HL-60/S4 (cell line): ENCODE measurements around the gene WFIKKN1.

ENCODE experiments used
- in situ Hi-C: fragments of 300-500 bp; cut with MboI; formaldehyde crosslinking; loops from 2 replicates; pipeline ENCODE4 v1.14.3; 2022; ENCODE audit warnings: low sequenced_read_pairs

Gene WFIKKN1

GRCh38 chr16:635573-636205 is 4.9 kb downstream of the WFIKKN1 start:
- in situ Hi-C loops, result no loop called here

- in situ Hi-C loops, result no loop called here
Measured at GRCh38 chr16:636206-637080, 5.7 kb downstream of the WFIKKN1 start, which contains the start of gene METTL26. Gene METTL26 (minus strand): TSS chr16:636305. CDS start chr16:636290, 15 bp downstream.

- in situ Hi-C loops, result no loop called here
Measured at GRCh38 chr16:637081-638018, 6.6 kb downstream of the WFIKKN1 start.

DNA sequence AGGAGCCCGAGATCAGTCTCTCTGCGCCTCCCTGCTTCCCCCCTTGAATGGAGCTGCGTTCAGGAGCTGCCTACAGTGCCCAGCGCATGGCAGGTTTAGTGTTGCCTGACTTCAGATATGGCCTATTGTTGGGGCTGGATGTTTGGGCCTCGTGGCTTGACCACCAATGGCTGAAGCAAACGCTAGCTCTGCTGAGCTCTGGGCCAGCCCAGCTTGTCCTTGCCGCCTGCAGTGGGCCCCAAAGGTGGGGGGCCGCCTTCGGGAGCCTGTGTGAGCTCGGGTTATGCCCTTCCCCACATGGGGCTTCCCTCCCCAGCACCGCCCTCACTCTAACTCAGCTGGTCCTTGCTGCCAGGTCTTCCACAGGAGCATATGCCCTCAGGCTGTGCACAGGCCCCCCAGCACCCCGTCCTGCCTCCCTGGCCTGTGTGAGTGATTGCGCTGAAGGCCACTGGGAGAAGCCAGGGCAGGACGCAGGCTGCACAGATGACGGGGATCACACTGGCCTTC is 7.3 kb downstream of the WFIKKN1 start:
- in situ Hi-C loops, result no loop called here

- in situ Hi-C loops, result no loop called here
Measured at GRCh38 chr16:638836-639235, 8.1 kb downstream of the WFIKKN1 start.

DNA sequence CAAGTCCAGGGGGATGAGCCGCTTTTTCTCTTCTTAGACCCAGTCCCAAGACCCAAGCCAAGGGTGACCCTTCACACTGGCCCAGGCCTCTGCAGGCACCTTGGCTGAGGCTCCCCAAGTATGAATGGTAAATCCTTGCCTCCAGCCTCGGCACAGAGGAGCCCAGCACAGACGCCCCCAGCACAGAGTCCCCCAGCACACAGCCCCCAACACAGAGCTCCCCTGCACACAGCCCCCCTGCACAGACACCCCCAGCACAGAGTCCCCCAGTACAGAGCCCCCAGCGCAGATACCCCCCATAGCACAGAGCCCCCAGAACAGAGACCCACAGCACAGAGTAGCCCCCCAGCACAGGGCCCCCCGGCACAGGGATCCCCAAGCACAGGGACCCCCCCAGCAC is 9.8 kb downstream of the WFIKKN1 start:
- in situ Hi-C loops, result no loop called here

DNA sequence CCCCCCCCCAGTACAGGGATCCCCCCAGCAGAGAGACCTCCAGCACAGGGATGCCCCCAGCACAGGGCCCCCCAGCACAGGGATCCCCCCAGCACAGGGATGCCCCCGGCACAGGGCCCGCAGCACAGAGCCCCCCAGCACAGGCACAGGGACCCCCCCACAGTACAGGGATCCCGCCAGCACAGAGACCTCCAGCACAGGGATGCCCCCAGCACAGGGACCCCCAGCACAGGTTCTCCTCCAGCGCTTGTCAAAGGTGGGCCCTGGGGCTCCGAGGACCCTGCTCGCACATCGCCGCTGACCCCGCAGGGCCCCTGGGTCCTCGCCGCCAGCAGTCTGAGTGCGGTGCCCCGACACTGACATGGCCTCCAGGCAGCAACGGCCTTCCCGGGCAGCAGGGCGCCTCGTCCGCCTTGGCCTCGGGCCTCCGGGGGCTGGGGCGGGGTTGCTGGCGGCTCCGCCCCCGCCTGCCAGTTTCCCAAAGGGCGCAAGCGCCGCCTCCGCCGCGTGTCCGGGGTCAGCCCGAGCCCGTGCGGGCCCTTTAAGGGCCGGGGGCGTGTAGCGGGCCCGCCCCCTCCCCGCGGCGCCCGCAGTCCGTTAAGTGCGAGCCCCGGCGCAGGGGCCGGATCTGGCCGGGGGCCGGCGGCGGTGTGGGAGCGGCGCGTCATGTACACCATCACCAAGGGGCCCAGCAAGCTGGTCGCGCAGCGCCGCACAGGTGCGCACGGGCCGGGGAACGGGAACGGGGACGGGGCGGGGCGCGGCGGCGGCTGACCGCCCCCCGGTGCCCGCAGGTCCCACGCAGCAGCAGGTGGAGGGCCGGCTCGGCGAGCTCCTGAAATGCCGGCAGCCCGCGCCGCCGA is 10.8 kb downstream of the WFIKKN1 start, which contains the start of gene MCRIP2:
Gene MCRIP2 (plus strand): TSS at position 503 of the 863 bp plus-strand sequence. CDS start 164 bp downstream, at position 667.
- in situ Hi-C loops, result no loop called here

GRCh38 chr16:642189-643049 is 11.6 kb downstream of the WFIKKN1 start:
- in situ Hi-C loops, result no loop called here

DNA sequence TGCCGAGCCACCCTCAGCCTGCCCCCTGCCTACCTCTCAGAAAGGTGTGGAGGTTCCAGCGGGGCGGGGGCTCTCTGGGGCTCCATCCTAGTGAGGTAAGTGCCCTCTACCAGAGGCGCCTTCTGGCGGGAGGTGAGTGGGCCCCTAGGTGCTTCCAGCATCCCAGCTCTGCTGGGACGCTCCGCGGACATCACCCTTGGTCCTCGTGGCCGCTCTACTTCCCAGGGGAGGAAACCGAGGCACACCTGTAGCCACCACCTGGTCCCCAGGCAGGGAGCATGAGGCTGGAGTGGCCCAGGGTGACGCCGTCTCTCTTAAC is 12.2 kb downstream of the WFIKKN1 start:
- in situ Hi-C loops, result no loop called here

DNA sequence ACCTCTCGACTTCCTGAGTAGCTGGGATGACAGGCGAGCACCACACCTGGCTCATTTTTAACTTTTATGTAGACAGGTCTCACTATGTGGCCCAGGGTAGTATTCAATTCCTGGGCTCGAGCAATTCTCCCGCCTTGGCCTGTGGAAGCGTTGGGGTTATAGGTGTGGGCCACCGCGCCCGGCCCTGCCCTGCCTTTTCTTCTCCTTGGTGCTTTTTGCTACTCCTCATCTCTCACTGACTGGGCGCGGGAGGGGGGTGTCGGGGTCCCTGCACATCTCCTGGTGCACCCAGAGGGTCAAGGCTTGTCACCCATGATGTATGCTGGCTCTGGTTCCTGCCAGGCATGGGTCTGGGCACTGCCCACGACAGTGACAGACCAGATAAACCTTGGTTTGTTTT is 13.8 kb downstream of the WFIKKN1 start:
- in situ Hi-C loops, result no loop called here

- in situ Hi-C loops, result no loop called here
Measured at GRCh38 chr16:645852-646678, 15.3 kb downstream of the WFIKKN1 start.

DNA sequence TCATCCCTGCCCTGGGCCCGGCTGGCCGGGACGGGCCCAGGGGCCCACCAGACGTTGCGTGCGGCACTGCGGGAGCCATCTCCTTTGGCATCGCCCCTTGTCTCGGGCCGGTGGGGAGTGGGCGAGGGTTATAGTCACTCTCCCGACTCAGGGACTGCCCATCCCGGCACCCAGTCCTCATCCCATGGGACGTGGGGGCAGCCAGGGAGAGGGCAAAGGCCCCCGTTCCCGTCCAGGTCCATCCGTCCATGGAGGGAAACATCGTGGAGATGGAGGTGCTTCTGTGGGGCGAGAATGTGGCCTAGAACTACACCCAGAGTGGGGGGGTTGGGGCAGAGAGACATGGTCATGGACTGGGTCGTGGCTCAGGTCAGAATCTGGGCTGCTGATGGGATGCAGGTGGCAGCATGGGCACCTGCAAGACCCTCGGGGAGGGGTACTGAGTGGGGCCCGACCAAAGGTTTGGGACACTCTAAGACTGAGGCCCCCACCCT is 15.9 kb downstream of the WFIKKN1 start:
- in situ Hi-C loops, result no loop called here

DNA sequence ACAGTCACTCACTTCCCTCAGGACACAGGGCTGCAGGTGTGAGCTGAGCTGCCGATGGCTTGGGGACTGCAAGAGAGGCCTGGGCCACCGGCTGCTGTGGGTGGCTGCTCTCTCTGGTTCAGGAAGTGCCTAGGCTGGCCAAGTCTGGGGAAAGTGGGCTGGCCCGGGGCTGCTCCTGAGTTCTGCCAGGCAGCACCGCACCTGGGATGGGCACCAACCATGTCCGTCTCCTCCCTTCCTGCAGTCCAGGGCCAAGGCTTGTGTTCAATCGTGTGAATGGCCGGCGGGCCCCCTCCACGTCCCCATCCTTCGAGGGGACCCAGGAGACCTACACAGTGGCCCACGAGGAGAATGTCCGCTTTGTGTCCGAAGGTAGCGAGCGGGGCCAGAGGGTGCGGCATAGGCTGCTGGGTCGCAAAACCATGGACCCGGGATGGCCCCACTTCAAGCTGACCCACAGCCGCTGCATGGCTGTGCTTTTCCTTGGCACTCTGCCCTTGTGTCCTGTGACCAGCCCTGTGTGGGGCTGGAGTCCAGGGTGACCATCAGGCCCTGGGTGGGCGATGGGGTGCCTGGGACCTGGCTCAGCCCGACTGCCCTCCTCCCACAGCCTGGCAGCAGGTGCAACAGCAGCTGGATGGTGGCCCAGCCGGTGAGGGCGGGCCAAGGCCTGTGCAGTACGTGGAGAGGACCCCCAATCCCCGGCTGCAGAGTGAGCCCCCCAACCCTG is 16.6 kb downstream of the WFIKKN1 start:
- in situ Hi-C loops, result no loop called here

DNA sequence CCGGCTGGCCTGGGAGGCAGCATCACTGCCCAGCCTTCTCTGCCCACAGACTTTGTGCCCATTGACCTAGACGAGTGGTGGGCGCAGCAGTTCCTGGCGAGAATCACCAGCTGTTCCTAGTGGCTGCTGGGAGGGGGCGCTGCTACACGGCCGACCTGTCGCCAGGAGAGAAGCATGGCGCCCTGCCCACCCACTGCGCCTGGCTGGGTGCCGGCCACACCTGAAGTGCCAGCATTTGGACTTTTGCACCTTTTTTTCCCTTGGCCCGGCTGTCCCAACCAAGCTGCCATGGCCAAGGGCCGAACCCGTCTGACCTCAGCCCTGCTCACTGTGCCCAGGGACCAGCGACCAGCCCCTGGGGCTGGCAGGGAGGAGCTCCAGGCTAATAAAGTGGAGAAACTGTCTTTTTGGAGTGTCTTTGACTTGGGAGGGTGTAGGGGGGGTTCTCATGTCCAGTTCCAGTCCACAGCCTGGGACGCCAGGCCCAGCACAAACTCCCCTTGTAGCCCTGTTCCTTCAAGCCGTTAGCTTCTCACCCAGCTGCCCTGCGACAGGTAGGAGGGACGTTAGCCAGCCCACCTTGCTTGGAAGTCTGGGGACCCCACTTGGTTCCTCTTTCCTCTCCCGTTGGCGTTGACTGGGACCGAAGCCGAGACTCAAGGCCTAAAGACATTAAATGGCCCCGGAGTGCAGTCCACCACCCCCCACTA is 17.4 kb downstream of the WFIKKN1 start:
- in situ Hi-C loops, result no loop called here

DNA sequence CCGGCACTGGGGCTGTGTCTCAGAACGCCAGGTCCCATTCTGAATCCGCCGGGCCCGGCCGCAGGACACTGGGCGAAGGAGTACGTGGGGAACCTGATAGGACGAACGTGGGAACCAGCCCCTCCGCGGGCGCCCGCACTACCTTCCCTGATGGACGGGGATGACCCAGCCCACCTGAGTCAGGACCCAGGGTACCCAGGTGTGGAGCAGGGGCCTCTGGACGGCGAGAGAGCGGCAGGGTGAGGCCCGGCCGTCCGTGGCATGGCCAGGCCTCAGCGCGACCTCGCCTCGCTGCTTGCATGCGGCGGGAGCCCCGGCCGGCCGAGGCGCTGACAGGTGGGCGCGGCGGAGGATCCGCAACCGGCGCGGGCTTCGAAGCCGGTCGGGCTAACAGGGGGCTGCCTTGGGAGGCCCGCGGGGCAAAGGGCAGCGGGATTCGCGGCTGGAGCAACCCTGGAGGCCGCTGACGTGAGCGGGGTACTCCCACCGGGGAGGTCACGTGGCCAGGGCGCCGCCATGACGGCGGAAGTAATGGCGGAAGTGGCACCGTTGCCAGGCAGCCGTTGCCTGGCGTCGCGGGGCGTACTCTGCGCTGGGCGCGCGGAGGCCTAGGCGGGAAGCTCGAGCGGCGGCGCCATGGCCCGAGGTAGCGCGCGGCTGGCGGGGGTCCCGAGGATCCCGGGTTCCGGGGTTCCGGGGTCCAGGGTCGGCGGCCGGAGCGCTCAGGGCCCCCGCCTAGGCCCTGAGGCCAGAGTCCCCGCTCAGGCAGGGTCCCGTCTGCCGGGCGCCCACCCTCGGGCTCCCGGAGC is 18.2 kb downstream of the WFIKKN1 start, which contains the start of gene WDR90:
Gene WDR90 (plus strand): TSS at position 585 of the 809 bp plus-strand sequence. CDS start 52 bp downstream, at position 637.
- in situ Hi-C loops, result no loop called here

- in situ Hi-C loops, result no loop called here
Measured at GRCh38 chr16:649631-650030, 18.8 kb downstream of the WFIKKN1 start.
